ENCODE data around the gene KLHL29. TPM values are rescaled to one million over a fixed set of nuclear protein-coding genes. Genes with fewer than 3 reads are reported as not detected.

Gene KLHL29
- total and polyA plus RNA-seq, 4 donors: 0.29 to 2.3 (median 0.68) TPM

- WGBS: 83% methylated on average over 3 of the region's 3 CpGs
- H3K4me1 ChIP-seq (ENCODE audit: control insufficient read depth in 4 of 4, insufficient read depth in 4 of 4, low read length in 3 of 4): no peaks in the 10 kb centered on the region
- no peak overlapping the region for H3K9ac ChIP-seq (ENCODE audit: low read depth in 1 of 2, low read length in 2 of 2)
- H3K4me3 ChIP-seq (ENCODE audit: low read depth in 1 of 3, low read length in 3 of 3): no peak overlapping the region
- no peaks in the 10 kb centered on the region for H3K36me3 ChIP-seq (ENCODE audit: control insufficient read depth in 4 of 4, insufficient read depth in 3 of 4, low read depth in 1 of 4, low read length in 3 of 4)
- H3K27me3 ChIP-seq (ENCODE audit: control insufficient read depth in 4 of 4, insufficient read depth in 4 of 4, low read length in 3 of 4): no peaks in the 10 kb centered on the region
- DNase-seq (ENCODE audit: low spot score): no peak
- TF ChIP-seq CTCF (IDR thresholded peaks at IDR 0.05; ENCODE audit: low read depth, low read length, missing input control) (no peak), EGR1 (IDR thresholded peaks at IDR 0.05; ENCODE audit: low read depth in 2 of 2) (no peak), HNF4G (IDR thresholded peaks at IDR 0.05) (no peak), REST (IDR thresholded peaks at IDR 0.05) (no peak), YY1 (IDR thresholded peaks at IDR 0.05) (no peak)
- peaks cover 2 to 10% (median 5%) of the 10 kb centered on the region in 4 donors for H3K9me3 ChIP-seq (ENCODE audit: control insufficient read depth in 4 of 4, low read length in 3 of 4)
- no peak overlapping the region for H3K27ac ChIP-seq (ENCODE audit: low read depth in 1 of 2, low read length in 2 of 2)
Observed at GRCh38 chr2:23611839-23612238, 226.9 kb downstream of the KLHL29 start.

GRCh38 chr2:23614701-23615100 is 229.7 kb downstream of the KLHL29 start:
- Histone ChIP-seq H3K9ac (ENCODE audit: low read depth in 1 of 2, low read length in 2 of 2) (no peak overlapping the region), H3K4me3 (ENCODE audit: low read depth in 1 of 3, low read length in 3 of 3) (no peak overlapping the region), H3K27me3 (ENCODE audit: control insufficient read depth in 4 of 4, insufficient read depth in 4 of 4, low read length in 3 of 4) (no peaks in the 10 kb centered on the region), H3K4me1 (ENCODE audit: control insufficient read depth in 4 of 4, insufficient read depth in 4 of 4, low read length in 3 of 4) (no peaks in the 10 kb centered on the region), H3K9me3 (ENCODE audit: control insufficient read depth in 4 of 4, low read length in 3 of 4) (peaks cover 0 to 8% (median 5%) of the 10 kb centered on the region in 4 donors), H3K36me3 (ENCODE audit: control insufficient read depth in 4 of 4, insufficient read depth in 3 of 4, low read depth in 1 of 4, low read length in 3 of 4) (no peaks in the 10 kb centered on the region), H3K27ac (ENCODE audit: low read depth in 1 of 2, low read length in 2 of 2) (no peak overlapping the region)
- 67% methylated on average over 12 of the region's 12 CpGs for WGBS
- TF ChIP-seq HNF4G (IDR thresholded peaks at IDR 0.05): no peak
- no peak for TF ChIP-seq RXRA (IDR thresholded peaks at IDR 0.05)
- no peak for TF ChIP-seq RAD21 (IDR thresholded peaks at IDR 0.05)
- TF ChIP-seq SP1 (IDR thresholded peaks at IDR 0.05): no peak
- TF ChIP-seq FOXA1 (IDR thresholded peaks at IDR 0.05): no peak
- no peak for TF ChIP-seq HNF4A (conservative IDR thresholded peaks at IDR 0.05)
- no peak for TF ChIP-seq MAX (IDR thresholded peaks at IDR 0.05)
- TF ChIP-seq YY1 (IDR thresholded peaks at IDR 0.05): no peak
- TF ChIP-seq REST (IDR thresholded peaks at IDR 0.05): no peak
- no peak for TF ChIP-seq JUND (IDR thresholded peaks at IDR 0.05)
- TF ChIP-seq EGR1 (IDR thresholded peaks at IDR 0.05; ENCODE audit: low read depth in 2 of 2): no peak
- TF ChIP-seq CTCF (IDR thresholded peaks at IDR 0.05; ENCODE audit: low read depth, low read length, missing input control): no peak
- no peak for DNase-seq (ENCODE audit: low spot score)

All from liver (tissue), 9 donors.